Measurements from ENCODE around the gene DGKB.

DNA sequence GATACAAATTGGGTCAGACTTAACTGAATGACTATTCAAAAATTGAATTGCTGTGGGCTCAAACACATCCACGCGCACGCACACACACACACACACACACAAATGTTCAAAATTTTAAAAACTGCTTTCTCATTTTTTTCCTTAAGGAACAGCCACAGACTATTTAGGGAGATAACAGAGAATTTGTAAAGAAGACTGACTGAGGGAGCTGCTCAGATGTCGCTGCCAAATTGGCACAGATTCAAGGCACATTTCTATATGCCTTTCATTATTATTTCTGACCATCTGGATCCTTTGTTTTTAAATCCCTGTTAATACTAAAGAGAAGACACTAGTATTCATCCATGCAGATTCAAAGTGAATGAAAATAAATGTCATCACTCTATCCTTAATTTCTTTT lies 154.8 kb downstream of the DGKB start:
- no peak for TF ChIP-seq POLR2A (IDR thresholded peaks at IDR 0.05)
- TF ChIP-seq, protein P1, sequence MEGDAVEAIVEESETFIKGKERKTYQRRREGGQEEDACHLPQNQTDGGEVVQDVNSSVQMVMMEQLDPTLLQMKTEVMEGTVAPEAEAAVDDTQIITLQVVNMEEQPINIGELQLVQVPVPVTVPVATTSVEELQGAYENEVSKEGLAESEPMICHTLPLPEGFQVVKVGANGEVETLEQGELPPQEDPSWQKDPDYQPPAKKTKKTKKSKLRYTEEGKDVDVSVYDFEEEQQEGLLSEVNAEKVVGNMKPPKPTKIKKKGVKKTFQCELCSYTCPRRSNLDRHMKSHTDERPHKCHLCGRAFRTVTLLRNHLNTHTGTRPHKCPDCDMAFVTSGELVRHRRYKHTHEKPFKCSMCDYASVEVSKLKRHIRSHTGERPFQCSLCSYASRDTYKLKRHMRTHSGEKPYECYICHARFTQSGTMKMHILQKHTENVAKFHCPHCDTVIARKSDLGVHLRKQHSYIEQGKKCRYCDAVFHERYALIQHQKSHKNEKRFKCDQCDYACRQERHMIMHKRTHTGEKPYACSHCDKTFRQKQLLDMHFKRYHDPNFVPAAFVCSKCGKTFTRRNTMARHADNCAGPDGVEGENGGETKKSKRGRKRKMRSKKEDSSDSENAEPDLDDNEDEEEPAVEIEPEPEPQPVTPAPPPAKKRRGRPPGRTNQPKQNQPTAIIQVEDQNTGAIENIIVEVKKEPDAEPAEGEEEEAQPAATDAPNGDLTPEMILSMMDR (IDR thresholded peaks at IDR 0.05) = no peak
